HEK293 (cell line): Measurements from ENCODE around the gene SIX2.

Experiments used
- CTCF ChIA-PET: fragments of 350-600 bp; formaldehyde crosslinking; extraction: SDS; loops from one replicate; lab custom pipeline; 2021; ENCODE audit warnings: antibody characterized with exemption; lab: Yijun Ruan, JAX
- POLR2A ChIA-PET: fragments of 300-600 bp; formaldehyde crosslinking; extraction: SDS; loops from one replicate; lab custom pipeline; 2020; ENCODE audit warnings: antibody characterized with exemption, inconsistent platforms; lab: Yijun Ruan, JAX
- H3K27ac ChIP-seq: fragments of 200-500 bp; sonication (Bioruptor generic); 2 replicates; pipeline ENCODE4 v1.5.1; 2014; ENCODE audit warnings: low read depth, low read length, control low read depth, inconsistent platforms; ENCODE audit errors: extremely low read depth
- H3K36me3 ChIP-seq, 2 experiments: fragments of 200-500 bp in 1 of 2; sonication (Bioruptor generic) in 1 of 2; 1 replicate in 1 of 2; 2 replicates in 1 of 2; pipeline ENCODE4 v1.5.1; 2014 to 2017; ENCODE audit warnings: inconsistent platforms in 2 of 2, low read length in 2 of 2; ENCODE audit not compliant: control insufficient read depth in 2 of 2, insufficient read depth in 1 of 2
- H3K4me1 ChIP-seq: fragments of 200-500 bp; sonication (Bioruptor generic); 2 replicates; pipeline ENCODE4 v1.5.1; 2014; ENCODE audit warnings: mild to moderate bottlenecking, low read length, inconsistent platforms; ENCODE audit not compliant: control insufficient read depth, insufficient read depth
- H3K4me3 ChIP-seq: 2 replicates; pipeline ENCODE4 v1.5.1; 2011; ENCODE audit warnings: low read depth, mild to moderate bottlenecking, control low read depth, low read length, moderate library complexity
- H3K9me3 ChIP-seq: fragments of 200-500 bp; sonication (Bioruptor generic); 2 replicates; pipeline ENCODE4 v1.5.1; 2014; ENCODE audit warnings: low read depth, low read length, inconsistent platforms; ENCODE audit not compliant: control insufficient read depth, insufficient read depth
- BCL11A ChIP-seq: fragments of 450-650 bp; formaldehyde crosslinking; IDR thresholded peaks from 2 replicates; pipeline ENCODE4 v1.5.1; 2016; ENCODE audit warnings: low read depth, missing biosample characterization, missing genetic modification characterization
- BCL11B ChIP-seq: fragments of 450-650 bp; formaldehyde crosslinking; IDR thresholded peaks from 2 replicates; pipeline ENCODE4 v1.5.1; 2016; ENCODE audit warnings: low read depth, missing biosample characterization, missing genetic modification characterization
- PRDM10 ChIP-seq: fragments of 450-650 bp; formaldehyde crosslinking; IDR thresholded peaks from 2 replicates; pipeline ENCODE4 v1.5.1; 2016; ENCODE audit warnings: missing biosample characterization, missing genetic modification characterization
- SETDB1 ChIP-seq: IDR thresholded peaks from one replicate; pipeline ENCODE4 v1.6.1; 2017; ENCODE audit warnings: mild to moderate bottlenecking, low read length, moderate library complexity, mixed read lengths; ENCODE audit not compliant: insufficient read length
- SP2 ChIP-seq: fragments of 450-650 bp; formaldehyde crosslinking; IDR thresholded peaks from 2 replicates; pipeline ENCODE4 v1.5.1; 2016; ENCODE audit warnings: missing biosample characterization, missing genetic modification characterization
- ZBTB20 ChIP-seq: fragments of 450-650 bp; formaldehyde crosslinking; IDR thresholded peaks from 2 replicates; pipeline ENCODE4 v1.5.1; 2016; ENCODE audit warnings: missing biosample characterization, missing genetic modification characterization
- ZBTB48 ChIP-seq: fragments of 450-650 bp; formaldehyde crosslinking; IDR thresholded peaks from 2 replicates; pipeline ENCODE4 v1.5.1; 2016; ENCODE audit warnings: missing biosample characterization, missing genetic modification characterization
- ZFP37 ChIP-seq: fragments of 450-650 bp; formaldehyde crosslinking; IDR thresholded peaks from 2 replicates; pipeline ENCODE4 v1.5.1; 2016; ENCODE audit warnings: missing biosample characterization, missing genetic modification characterization
- ZIC2 ChIP-seq: fragments of 450-650 bp; formaldehyde crosslinking; IDR thresholded peaks from 2 replicates; pipeline ENCODE4 v1.5.1; 2016; ENCODE audit warnings: missing biosample characterization, missing genetic modification characterization
- ZNF132 ChIP-seq: fragments of 450-650 bp; formaldehyde crosslinking; IDR thresholded peaks from 2 replicates; pipeline ENCODE4 v1.5.1; 2017; ENCODE audit warnings: missing biosample characterization, missing genetic modification characterization, borderline replicate concordance
- ZNF138 ChIP-seq: fragments of 450-650 bp; formaldehyde crosslinking; IDR thresholded peaks from 2 replicates; pipeline ENCODE4 v1.5.1; 2016; ENCODE audit warnings: missing biosample characterization, missing genetic modification characterization, borderline replicate concordance
- ZNF146 ChIP-seq: fragments of 450-650 bp; formaldehyde crosslinking; IDR thresholded peaks from 2 replicates; pipeline ENCODE4 v1.5.1; 2016; ENCODE audit warnings: missing biosample characterization, missing genetic modification characterization
- ZNF23 ChIP-seq: fragments of 450-650 bp; formaldehyde crosslinking; IDR thresholded peaks from 2 replicates; pipeline ENCODE4 v1.5.1; 2016; ENCODE audit warnings: missing biosample characterization, missing genetic modification characterization, borderline replicate concordance
- ZNF248 ChIP-seq: fragments of 450-650 bp; formaldehyde crosslinking; IDR thresholded peaks from 2 replicates; pipeline ENCODE4 v1.5.1; 2017; ENCODE audit warnings: missing biosample characterization, missing genetic modification characterization
- ZNF26 ChIP-seq: fragments of 450-650 bp; formaldehyde crosslinking; IDR thresholded peaks from 2 replicates; pipeline ENCODE4 v1.5.1; 2016; ENCODE audit warnings: missing biosample characterization, missing genetic modification characterization
- ZNF335 ChIP-seq: fragments of 450-650 bp; formaldehyde crosslinking; conservative IDR thresholded peaks from 2 replicates; pipeline ENCODE4 v1.5.1; 2016; ENCODE audit warnings: missing biosample characterization, missing genetic modification characterization
- ZNF37A ChIP-seq: fragments of 450-650 bp; IDR thresholded peaks from 2 replicates; pipeline ENCODE4 v1.5.1; 2018; ENCODE audit warnings: missing biosample characterization, missing genetic modification characterization
- ZNF404 ChIP-seq: fragments of 450-650 bp; formaldehyde crosslinking; IDR thresholded peaks from 2 replicates; pipeline ENCODE4 v1.5.1; 2017; ENCODE audit warnings: missing biosample characterization, missing genetic modification characterization
- ZNF433 ChIP-seq: fragments of 450-650 bp; formaldehyde crosslinking; IDR thresholded peaks from 2 replicates; pipeline ENCODE4 v1.5.1; 2016; ENCODE audit warnings: missing biosample characterization, missing genetic modification characterization, low read depth
- ZNF488 ChIP-seq: fragments of 450-650 bp; formaldehyde crosslinking; IDR thresholded peaks from 2 replicates; pipeline ENCODE4 v1.5.1; 2016; ENCODE audit warnings: missing biosample characterization, missing genetic modification characterization
- ZNF521 ChIP-seq: fragments of 450-650 bp; formaldehyde crosslinking; IDR thresholded peaks from 2 replicates; pipeline ENCODE4 v1.5.1; 2017; ENCODE audit warnings: missing biosample characterization, mild to moderate bottlenecking, missing genetic modification characterization
- ZNF600 ChIP-seq: fragments of 450-650 bp; formaldehyde crosslinking; IDR thresholded peaks from 2 replicates; pipeline ENCODE4 v1.5.1; 2016; ENCODE audit warnings: missing biosample characterization, missing genetic modification characterization
- ZNF626 ChIP-seq: fragments of 450-650 bp; sonication (Bioruptor Pico); formaldehyde crosslinking; IDR thresholded peaks from 2 replicates; pipeline ENCODE4 v1.5.1; 2018; ENCODE audit warnings: missing biosample characterization, missing genetic modification characterization, inconsistent platforms
- ZNF629 ChIP-seq: fragments of 450-650 bp; formaldehyde crosslinking; IDR thresholded peaks from 2 replicates; pipeline ENCODE4 v1.5.1; 2017; ENCODE audit warnings: missing biosample characterization, missing genetic modification characterization
- ZNF654 ChIP-seq: fragments of 450-650 bp; formaldehyde crosslinking; IDR thresholded peaks from 2 replicates; pipeline ENCODE4 v1.5.1; 2016; ENCODE audit warnings: low read depth, missing biosample characterization, missing genetic modification characterization
- ZXDB ChIP-seq: fragments of 450-650 bp; formaldehyde crosslinking; IDR thresholded peaks from 2 replicates; pipeline ENCODE4 v1.5.1; 2016; ENCODE audit warnings: missing biosample characterization, missing genetic modification characterization
- TF ChIP-seq, protein P1 (sequence below): fragments of 450-650 bp; formaldehyde crosslinking; IDR thresholded peaks from 2 replicates; pipeline ENCODE4 v1.5.1; 2016; ENCODE audit warnings: missing biosample characterization, missing genetic modification characterization, low read depth
- TF ChIP-seq, protein P2 (sequence below): fragments of 450-650 bp; formaldehyde crosslinking; optimal IDR thresholded peaks from 2 replicates; pipeline ENCODE3; 2016; ENCODE audit warnings: missing biosample characterization, mild to moderate bottlenecking, missing genetic modification characterization

Gene SIX2

DNA sequence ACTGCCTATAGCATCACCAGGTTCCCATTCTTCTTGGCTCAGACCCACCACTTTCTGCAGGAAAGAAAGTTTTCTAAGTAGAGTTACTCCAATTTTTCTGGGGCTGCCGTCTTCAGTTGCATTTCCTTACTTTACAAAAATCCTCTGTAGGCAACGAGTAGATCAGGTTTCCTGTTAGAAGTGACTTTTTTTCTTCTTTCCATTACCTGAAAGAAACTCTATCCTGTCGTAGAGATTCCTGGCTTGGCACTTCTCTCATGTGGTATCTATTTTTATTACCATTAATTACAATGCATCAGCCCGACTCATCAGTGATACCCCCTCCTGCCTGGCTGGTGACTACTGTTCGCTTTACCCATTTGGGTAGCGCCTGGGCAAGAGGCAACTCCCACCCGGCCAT is 5.6 kb upstream of the SIX2 start:
- Histone ChIP-seq H3K9me3 (no peaks in the 10 kb centered on the region), H3K36me3 (no peaks in the 10 kb centered on the region), H3K4me3 (no peak overlapping the region), H3K27ac (no peak overlapping the region), H3K4me1 (peaks cover 2% of the 10 kb centered on the region; the same call in 1 of the 2 replicates)
- CTCF ChIA-PET = interaction anchor here (0.7 to 1.7 kb wide), 9 partner anchors 9 to 475 kb away, joined by 3 to 8 read pairs (median 4); no protein-coding TSS in a partner anchor
- POLR2A ChIA-PET = no interaction called here
- TF ChIP-seq, protein P1, sequence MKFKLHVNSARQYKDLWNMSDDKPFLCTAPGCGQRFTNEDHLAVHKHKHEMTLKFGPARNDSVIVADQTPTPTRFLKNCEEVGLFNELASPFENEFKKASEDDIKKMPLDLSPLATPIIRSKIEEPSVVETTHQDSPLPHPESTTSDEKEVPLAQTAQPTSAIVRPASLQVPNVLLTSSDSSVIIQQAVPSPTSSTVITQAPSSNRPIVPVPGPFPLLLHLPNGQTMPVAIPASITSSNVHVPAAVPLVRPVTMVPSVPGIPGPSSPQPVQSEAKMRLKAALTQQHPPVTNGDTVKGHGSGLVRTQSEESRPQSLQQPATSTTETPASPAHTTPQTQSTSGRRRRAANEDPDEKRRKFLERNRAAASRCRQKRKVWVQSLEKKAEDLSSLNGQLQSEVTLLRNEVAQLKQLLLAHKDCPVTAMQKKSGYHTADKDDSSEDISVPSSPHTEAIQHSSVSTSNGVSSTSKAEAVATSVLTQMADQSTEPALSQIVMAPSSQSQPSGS = no peak
- no peak for TF ChIP-seq BCL11A
- no peak for TF ChIP-seq ZNF23 (tag by site-specific recombination)
- TF ChIP-seq ZNF626 (tag by site-specific recombination) = no peak
- TF ChIP-seq ZNF26 = no peak
- no peak for TF ChIP-seq ZNF132 (tag by site-specific recombination)
- no peak for TF ChIP-seq ZXDB (tag by site-specific recombination)
- no peak for TF ChIP-seq ZNF600 (tag by site-specific recombination)
- TF ChIP-seq ZNF248 (tag by site-specific recombination) = no peak
- no peak for TF ChIP-seq SETDB1
- no peak for TF ChIP-seq ZNF138 (tag by site-specific recombination)
- TF ChIP-seq ZFP37 (tag by site-specific recombination) = no peak
- TF ChIP-seq ZNF146 = no peak
- no peak for TF ChIP-seq ZNF521 (tag by site-specific recombination)
- no peak for TF ChIP-seq ZIC2 (tag by site-specific recombination)

DNA sequence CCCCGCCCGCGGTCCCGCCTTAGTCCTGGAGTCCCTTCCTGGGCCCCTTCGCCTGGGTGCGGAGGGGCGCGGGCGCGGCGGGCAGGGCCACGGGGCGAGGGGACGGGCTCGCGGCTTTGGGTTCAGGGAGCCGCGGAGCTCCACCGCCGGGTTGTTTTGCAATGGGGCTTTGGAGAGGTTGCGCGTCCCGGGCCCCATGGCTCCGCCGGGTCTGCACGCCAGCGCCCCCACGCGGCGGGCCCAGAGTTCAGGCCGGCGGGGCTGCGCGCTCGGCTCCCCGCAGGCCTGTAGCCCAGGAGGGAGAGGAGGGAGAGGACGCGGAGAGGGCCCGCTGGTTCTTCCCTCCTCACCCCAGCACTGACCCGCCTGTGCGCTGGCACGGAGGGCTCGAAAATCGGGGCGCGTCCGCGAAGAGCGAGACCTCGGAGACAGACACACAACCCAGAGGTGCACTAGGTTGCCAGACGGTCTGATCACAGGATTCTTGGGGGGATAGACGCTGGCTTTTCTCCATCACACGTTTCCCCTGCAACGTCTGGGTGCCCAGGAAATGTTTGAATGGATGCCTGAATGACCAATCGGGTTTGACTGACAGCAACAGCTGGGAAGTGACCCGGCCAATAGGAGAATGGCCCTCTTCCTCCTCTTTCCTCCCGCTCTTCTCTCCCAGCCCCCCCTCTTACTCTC is 4.9 kb upstream of the SIX2 start:
- H3K4me3 ChIP-seq = peak overlapping the region; percentile 31
- CTCF ChIA-PET = interaction anchor here (0.6 to 1.7 kb wide), 18 partner anchors 8 to 476 kb away, joined by 3 to 8 read pairs (median 4); no protein-coding TSS in a partner anchor
- TF ChIP-seq ZNF433 (no peak), ZNF335 (0 out of 2 replicates have a peak, but pooled peaks have one; percentile 27), PRDM10 (peak; percentile 87), ZBTB48 (tag by site-specific recombination) (no peak), ZNF654 (tag by site-specific recombination) (no peak), ZBTB20 (tag by site-specific recombination) (peak; percentile 38; the same call in 1 of the 2 replicates), ZNF629 (tag by site-specific recombination) (0 out of 2 replicates have a peak, but pooled peaks have one; percentile 15), SP2 (tag by site-specific recombination) (peak; percentile 13; the same call in 1 of the 2 replicates), ZNF404 (tag by site-specific recombination) (no peak), BCL11B (tag by site-specific recombination) (no peak), ZNF37A (tag by site-specific recombination) (no peak), ZNF488 (no peak)
- TF ChIP-seq, protein P2, sequence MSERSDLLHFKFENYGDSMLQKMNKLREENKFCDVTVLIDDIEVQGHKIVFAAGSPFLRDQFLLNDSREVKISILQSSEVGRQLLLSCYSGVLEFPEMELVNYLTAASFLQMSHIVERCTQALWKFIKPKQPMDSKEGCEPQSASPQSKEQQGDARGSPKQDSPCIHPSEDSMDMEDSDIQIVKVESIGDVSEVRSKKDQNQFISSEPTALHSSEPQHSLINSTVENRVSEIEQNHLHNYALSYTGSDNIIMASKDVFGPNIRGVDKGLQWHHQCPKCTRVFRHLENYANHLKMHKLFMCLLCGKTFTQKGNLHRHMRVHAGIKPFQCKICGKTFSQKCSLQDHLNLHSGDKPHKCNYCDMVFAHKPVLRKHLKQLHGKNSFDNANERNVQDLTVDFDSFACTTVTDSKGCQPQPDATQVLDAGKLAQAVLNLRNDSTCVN = peak; percentile 71

More for the DNA sequence above, 4.9 kb upstream of the SIX2 start:
- Histone ChIP-seq H3K4me1 (peaks cover 2% of the 10 kb centered on the region; the same call in 1 of the 2 replicates), H3K27ac (peak overlapping the region; percentile 52; the same call in 1 of the 2 replicates), H3K9me3 (no peaks in the 10 kb centered on the region), H3K36me3 (no peaks in the 10 kb centered on the region)
- POLR2A ChIA-PET = no interaction called here
